Kidney (tissue), 14 donors: ENCODE results near the gene PDE1C. TPM values are rescaled to one million over a fixed set of nuclear protein-coding genes. Genes with fewer than 3 reads are reported as not detected.

Source experiments
- DNase-seq, 5 donors: peaks; one replicate each; pipeline ENCODE4 v3.0.0-alpha.2; 2013 to 2020
- FAIRE-seq: peaks from 2 replicates; lab custom pipeline; 2012; peaks lifted over from hg19 to GRCh38; lab: Jason Lieb, UNC
- H3K27ac ChIP-seq, 2 donors: one replicate each; pipeline ENCODE4 v1.7.0; 2013; ENCODE audit warnings: low read depth in 2 of 2, low read length in 2 of 2, inconsistent platforms in 1 of 2
- H3K27me3 ChIP-seq: one replicate; pipeline ENCODE4 v1.7.1; 2013; ENCODE audit warnings: low read length, inconsistent platforms; ENCODE audit not compliant: control insufficient read depth, insufficient read depth
- H3K36me3 ChIP-seq, 3 donors: one replicate each; pipeline versions ENCODE4 v1.7.0 to v1.7.1; 2013; ENCODE audit warnings: low read length in 3 of 3, control low read depth in 1 of 3, inconsistent platforms in 1 of 3; ENCODE audit not compliant: insufficient read depth in 3 of 3, control insufficient read depth in 2 of 3
- H3K4me1 ChIP-seq, 3 donors: one replicate each; pipeline versions ENCODE4 v1.7.0 to v1.7.1; 2013; ENCODE audit warnings: low read length in 3 of 3, inconsistent platforms in 1 of 3, low read depth in 1 of 3; ENCODE audit not compliant: control insufficient read depth in 2 of 3, insufficient read depth in 2 of 3
- H3K4me3 ChIP-seq, 3 donors: one replicate each; pipeline versions ENCODE4 v1.7.0 to v1.8.1; 2013; ENCODE audit warnings: low read length in 3 of 3, control low read depth in 1 of 3, inconsistent platforms in 1 of 3
- H3K9ac ChIP-seq, 3 donors: one replicate each; pipeline versions ENCODE4 v1.7.0 to v1.7.1; 2013; ENCODE audit warnings: low read length in 3 of 3, control low read depth in 1 of 3, inconsistent platforms in 1 of 3
- H3K9me3 ChIP-seq, 3 donors: one replicate each; pipeline versions ENCODE4 v1.7.0 to v1.7.1; 2013; ENCODE audit warnings: low read length in 3 of 3, control low read depth in 1 of 3, inconsistent platforms in 1 of 3; ENCODE audit not compliant: control insufficient read depth in 2 of 3, insufficient read depth in 1 of 3
- CTCF ChIP-seq: IDR thresholded peaks from 3 replicates; pipeline ENCODE4 v1.5.1; 2012; ENCODE audit warnings: mild to moderate bottlenecking, moderate library complexity, borderline replicate concordance; ENCODE audit not compliant: insufficient read depth; ENCODE audit errors: extremely low read depth
- intact Hi-C: fragments of 100-400 bp; cut with DNase I; formaldehyde crosslinking; loops from one replicate; pipeline ENCODE4 v1.11.1; 2022
- polyA plus RNA-seq: library from polyadenylated mRNA; stranded (reverse); fragments of 350-450 nt; fragmentation: Illumina TruSeq; extraction: RNeasy Lipid Tissue Mini Kit (QIAGEN cat#74804); gene quantifications from one replicate; pipeline ENCODE4 v1.2.3, GENCODE V29; 2014; ENCODE audit warnings: low read depth, low replicate concordance; ENCODE audit not compliant: insufficient read depth
- total RNA-seq: library from RNA; stranded (reverse); fragmentation: NEBNext Ultra II Directional; extraction: Animal tissue kit (Norgen Biotek cat#: 25700); gene quantifications from one replicate; pipeline ENCODE4 v1.2.1, GENCODE V29; 2021
- donor health status: control.
- donor health status: control.
- donor health status: control.
- donor health status: control.
- donor health status: control.
- donor health status: DM: yes; HTN: yes; CAD: no.
- donor health status: Normal renal cell carcinoma (clear cell type).

PDE1C gene
- total and polyA plus RNA-seq, 2 donors from 2014 or later = 3.3 to 5.5 TPM

DNA sequence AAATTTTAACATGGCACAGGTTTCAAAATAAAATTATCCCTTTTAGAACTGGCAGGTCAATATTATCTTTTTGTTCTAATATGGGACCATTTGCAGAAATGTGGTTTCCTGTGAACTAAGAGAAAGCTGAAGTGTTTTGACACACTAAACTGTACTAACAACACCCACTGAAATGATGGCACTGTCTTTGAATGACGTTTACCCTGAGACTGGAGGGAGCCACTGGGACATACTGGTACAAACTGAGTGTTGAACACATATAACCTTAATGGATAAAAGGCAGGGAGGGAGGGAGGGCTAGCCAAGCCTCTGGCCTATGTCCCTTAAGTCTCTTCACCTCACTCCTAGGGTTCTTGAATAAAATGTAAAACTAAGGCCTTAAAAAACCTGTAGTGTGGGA lies 95.9 kb downstream of the PDE1C start:
- intact Hi-C loops = no loop called here
- FAIRE-seq = no peak
- no peak for DNase-seq

GRCh38 chr7:31971049-31971667 lies 99.0 kb downstream of the PDE1C start:
- no peak for FAIRE-seq
- H3K4me1 ChIP-seq = no peaks in the 10 kb centered on the region
- H3K27me3 ChIP-seq = no peaks in the 10 kb centered on the region
- TF ChIP-seq CTCF = no peak
- DNase-seq = no peak
- no peak overlapping the region for H3K4me3 ChIP-seq
- no peaks in the 10 kb centered on the region for H3K36me3 ChIP-seq
- H3K9me3 ChIP-seq = no peaks in the 10 kb centered on the region
- no peak overlapping the region for H3K27ac ChIP-seq
- intact Hi-C loops = no loop called here
- no peak overlapping the region for H3K9ac ChIP-seq

More for the DNA sequence above, 95.9 kb downstream of the PDE1C start:
- Histone ChIP-seq H3K9ac (no peak overlapping the region), H3K27ac (no peak overlapping the region), H3K9me3 (no peaks in the 10 kb centered on the region), H3K4me1 (no peaks in the 10 kb centered on the region), H3K36me3 (no peaks in the 10 kb centered on the region), H3K4me3 (no peak overlapping the region), H3K27me3 (no peaks in the 10 kb centered on the region)
- no peak for TF ChIP-seq CTCF

DNA sequence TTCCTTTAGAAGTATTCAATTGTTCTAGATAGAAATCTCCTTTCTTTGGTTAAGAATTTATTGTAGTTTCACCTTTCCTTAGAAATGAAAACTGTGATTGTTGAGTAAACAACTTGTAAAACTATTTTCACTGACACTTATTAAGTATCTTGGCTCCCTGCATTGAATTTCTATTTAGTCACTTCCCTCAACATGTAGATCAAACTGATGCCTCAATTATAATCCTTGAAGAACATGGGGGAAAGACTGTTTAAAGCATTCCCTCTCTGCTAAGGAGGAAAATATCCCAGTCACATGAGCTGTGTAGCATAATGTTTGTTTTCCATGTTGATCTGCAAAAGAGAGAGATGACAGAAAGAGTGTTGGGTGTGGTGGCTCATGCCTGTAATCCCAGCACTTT lies 99.7 kb downstream of the PDE1C start:
- intact Hi-C loops = no loop called here
- no peak for DNase-seq
- H3K36me3 ChIP-seq = no peaks in the 10 kb centered on the region

More for the DNA sequence above, 99.7 kb downstream of the PDE1C start:
- no peak for TF ChIP-seq CTCF
- Histone ChIP-seq H3K4me3 (no peak overlapping the region), H3K27ac (no peak overlapping the region), H3K4me1 (no peaks in the 10 kb centered on the region), H3K9ac (no peak overlapping the region), H3K9me3 (no peaks in the 10 kb centered on the region), H3K27me3 (no peaks in the 10 kb centered on the region)
- no peak for FAIRE-seq
